Measurements from ENCODE around the gene FUOM.

DNA sequence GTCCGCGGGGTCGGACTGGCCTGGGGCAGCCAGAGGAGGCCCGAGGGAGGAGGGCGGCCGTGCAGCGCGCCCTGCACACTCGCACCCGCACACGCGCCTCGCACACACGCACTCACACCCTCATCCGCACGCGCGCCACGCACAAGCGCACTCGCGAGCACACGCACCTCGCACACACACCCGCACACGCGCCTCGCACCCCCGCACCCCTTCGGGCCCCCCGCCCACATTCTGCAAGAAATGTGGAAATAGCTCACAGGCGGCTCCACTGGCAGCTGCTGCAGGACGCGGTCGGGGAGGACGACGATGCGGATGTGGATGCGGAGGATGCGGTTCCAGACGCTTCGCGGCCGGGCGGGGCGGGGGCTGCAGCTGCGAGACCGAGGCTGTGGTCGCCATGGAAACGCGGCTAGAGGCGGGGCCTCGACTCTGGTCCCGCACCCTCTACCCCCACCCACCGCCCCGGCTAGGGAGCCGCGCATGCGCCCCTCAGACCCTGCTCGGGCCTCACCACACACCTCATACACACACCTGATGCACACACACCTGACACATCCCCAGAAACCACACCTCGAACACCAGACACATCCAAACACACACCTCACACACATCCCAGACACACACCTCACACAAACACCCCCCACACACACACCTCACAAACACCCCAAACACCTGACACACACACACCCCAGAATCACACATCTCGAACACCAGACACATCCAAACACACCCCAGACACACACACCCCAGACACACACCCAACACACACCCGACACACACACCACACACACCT lies 21.0 kb downstream of the FUOM start, which contains the start of gene CALY:
- TF ChIP-seq POLR2A (IDR thresholded peaks at IDR 0.05): no peak
- TF ChIP-seq, protein P1, sequence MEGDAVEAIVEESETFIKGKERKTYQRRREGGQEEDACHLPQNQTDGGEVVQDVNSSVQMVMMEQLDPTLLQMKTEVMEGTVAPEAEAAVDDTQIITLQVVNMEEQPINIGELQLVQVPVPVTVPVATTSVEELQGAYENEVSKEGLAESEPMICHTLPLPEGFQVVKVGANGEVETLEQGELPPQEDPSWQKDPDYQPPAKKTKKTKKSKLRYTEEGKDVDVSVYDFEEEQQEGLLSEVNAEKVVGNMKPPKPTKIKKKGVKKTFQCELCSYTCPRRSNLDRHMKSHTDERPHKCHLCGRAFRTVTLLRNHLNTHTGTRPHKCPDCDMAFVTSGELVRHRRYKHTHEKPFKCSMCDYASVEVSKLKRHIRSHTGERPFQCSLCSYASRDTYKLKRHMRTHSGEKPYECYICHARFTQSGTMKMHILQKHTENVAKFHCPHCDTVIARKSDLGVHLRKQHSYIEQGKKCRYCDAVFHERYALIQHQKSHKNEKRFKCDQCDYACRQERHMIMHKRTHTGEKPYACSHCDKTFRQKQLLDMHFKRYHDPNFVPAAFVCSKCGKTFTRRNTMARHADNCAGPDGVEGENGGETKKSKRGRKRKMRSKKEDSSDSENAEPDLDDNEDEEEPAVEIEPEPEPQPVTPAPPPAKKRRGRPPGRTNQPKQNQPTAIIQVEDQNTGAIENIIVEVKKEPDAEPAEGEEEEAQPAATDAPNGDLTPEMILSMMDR (IDR thresholded peaks at IDR 0.05): no peak

Data from testis (tissue), 2 donors.